Measurements from ENCODE around the gene LRRC9. TPM values are rescaled to one million over a fixed set of nuclear protein-coding genes. Genes with fewer than 3 reads are reported as not detected.

LRRC9 gene
- total RNA-seq, 1 donor from 2014 or later: 1.3 TPM

- H3K9me3 Mint-ChIP-seq (ENCODE audit: unreplicated experiment): no peaks in the 10 kb centered on the region
- H3K27ac Mint-ChIP-seq (ENCODE audit: unreplicated experiment): no peak overlapping the region
- no peak overlapping the region for H3K4me3 Mint-ChIP-seq (ENCODE audit: unreplicated experiment)
- no peaks in the 10 kb centered on the region for H3K4me1 Mint-ChIP-seq (ENCODE audit: low read depth, unreplicated experiment)
- H3K36me3 Mint-ChIP-seq (ENCODE audit: unreplicated experiment): no peaks in the 10 kb centered on the region
- no peak for TF ChIP-seq CTCF (IDR thresholded peaks at IDR 0.05; ENCODE audit: partially characterized antibody, unreplicated experiment)
- peaks cover 2% of the 10 kb centered on the region for H3K27me3 Mint-ChIP-seq (ENCODE audit: unreplicated experiment)
- no peak for DNase-seq
These were observed 29.3 kb upstream of the LRRC9 start for GRCh38 chr14:59890676-59891075.

- TF ChIP-seq CTCF (IDR thresholded peaks at IDR 0.05; ENCODE audit: partially characterized antibody, unreplicated experiment): no peak
- Mint-ChIP-seq H3K27ac (ENCODE audit: unreplicated experiment) (no peak overlapping the region), H3K9me3 (ENCODE audit: unreplicated experiment) (no peaks in the 10 kb centered on the region)
These were observed 24.2 kb upstream of the LRRC9 start for GRCh38 chr14:59895721-59896120.

GRCh38 chr14:59897757-59898383 is 22.1 kb upstream of the LRRC9 start:
- no peaks in the 10 kb centered on the region for H3K9me3 Mint-ChIP-seq (ENCODE audit: unreplicated experiment)
- no peaks in the 10 kb centered on the region for H3K27me3 Mint-ChIP-seq (ENCODE audit: unreplicated experiment)
- TF ChIP-seq CTCF (IDR thresholded peaks at IDR 0.05; ENCODE audit: partially characterized antibody, unreplicated experiment): peak; percentile 6
- no peaks in the 10 kb centered on the region for H3K4me1 Mint-ChIP-seq (ENCODE audit: low read depth, unreplicated experiment)
- no peaks in the 10 kb centered on the region for H3K36me3 Mint-ChIP-seq (ENCODE audit: unreplicated experiment)
- peak; percentile 43 for DNase-seq
- no peak overlapping the region for H3K4me3 Mint-ChIP-seq (ENCODE audit: unreplicated experiment)
- H3K27ac Mint-ChIP-seq (ENCODE audit: unreplicated experiment): no peak overlapping the region

More at GRCh38 chr14:59895721-59896120, 24.2 kb upstream of the LRRC9 start:
- H3K4me3 Mint-ChIP-seq (ENCODE audit: unreplicated experiment): no peak overlapping the region
- no peaks in the 10 kb centered on the region for H3K36me3 Mint-ChIP-seq (ENCODE audit: unreplicated experiment)
- H3K4me1 Mint-ChIP-seq (ENCODE audit: low read depth, unreplicated experiment): no peaks in the 10 kb centered on the region
- H3K27me3 Mint-ChIP-seq (ENCODE audit: unreplicated experiment): no peaks in the 10 kb centered on the region
- no peak for DNase-seq

- DNase-seq: no peak
- no peaks in the 10 kb centered on the region for H3K36me3 Mint-ChIP-seq (ENCODE audit: unreplicated experiment)
- no peaks in the 10 kb centered on the region for H3K9me3 Mint-ChIP-seq (ENCODE audit: unreplicated experiment)
- no peaks in the 10 kb centered on the region for H3K4me1 Mint-ChIP-seq (ENCODE audit: low read depth, unreplicated experiment)
- H3K27ac Mint-ChIP-seq (ENCODE audit: unreplicated experiment): no peak overlapping the region
- H3K4me3 Mint-ChIP-seq (ENCODE audit: unreplicated experiment): no peak overlapping the region
- no peak for TF ChIP-seq CTCF (IDR thresholded peaks at IDR 0.05; ENCODE audit: partially characterized antibody, unreplicated experiment)
- no peaks in the 10 kb centered on the region for H3K27me3 Mint-ChIP-seq (ENCODE audit: unreplicated experiment)
These were observed 19.4 kb upstream of the LRRC9 start for GRCh38 chr14:59900556-59900955.

GRCh38 chr14:59904184-59904583 is 15.8 kb upstream of the LRRC9 start:
- DNase-seq: no peak
- H3K4me1 Mint-ChIP-seq (ENCODE audit: low read depth, unreplicated experiment): no peaks in the 10 kb centered on the region
- H3K27me3 Mint-ChIP-seq (ENCODE audit: unreplicated experiment): no peaks in the 10 kb centered on the region
- TF ChIP-seq CTCF (IDR thresholded peaks at IDR 0.05; ENCODE audit: partially characterized antibody, unreplicated experiment): no peak
- no peaks in the 10 kb centered on the region for H3K36me3 Mint-ChIP-seq (ENCODE audit: unreplicated experiment)
- H3K4me3 Mint-ChIP-seq (ENCODE audit: unreplicated experiment): no peak overlapping the region
- H3K27ac Mint-ChIP-seq (ENCODE audit: unreplicated experiment): no peak overlapping the region
- H3K9me3 Mint-ChIP-seq (ENCODE audit: unreplicated experiment): no peaks in the 10 kb centered on the region

Measured in glutamatergic neuron (in vitro differentiated cells).